ENCODE data around the gene NOP10.

Gene NOP10

GRCh38 chr15:34330279-34330678 lies 12.7 kb downstream of the NOP10 start:
- DNase-seq = no peak

GRCh38 chr15:34329006-34329405 lies 13.9 kb downstream of the NOP10 start:
- DNase-seq = no peak

GRCh38 chr15:34327906-34328305 lies 15.0 kb downstream of the NOP10 start:
- no peak for DNase-seq

DNA sequence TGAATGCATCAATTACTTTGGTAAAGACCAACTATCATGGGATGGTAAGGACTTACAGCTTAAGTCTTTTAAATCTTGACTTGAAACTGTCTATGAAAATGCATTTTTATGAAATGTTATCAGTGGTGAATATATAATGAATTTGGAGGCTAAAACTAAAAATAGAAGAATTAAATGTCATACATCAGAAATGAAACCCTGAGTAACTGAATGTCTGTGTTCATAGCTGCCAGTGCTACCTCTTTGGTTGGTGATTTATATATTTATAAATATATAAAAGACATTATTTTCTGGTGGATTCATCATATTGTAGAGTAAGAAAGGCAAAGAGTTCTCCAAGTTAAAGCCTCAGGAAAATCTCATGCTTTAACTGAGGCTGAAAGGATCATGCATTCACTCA lies 17.6 kb downstream of the NOP10 start:
- no peak for DNase-seq

GRCh38 chr15:34324933-34325332 lies 18.0 kb downstream of the NOP10 start:
- no peak for DNase-seq

GRCh38 chr15:34323217-34323616 lies 19.7 kb downstream of the NOP10 start:
- DNase-seq = no peak

DNA sequence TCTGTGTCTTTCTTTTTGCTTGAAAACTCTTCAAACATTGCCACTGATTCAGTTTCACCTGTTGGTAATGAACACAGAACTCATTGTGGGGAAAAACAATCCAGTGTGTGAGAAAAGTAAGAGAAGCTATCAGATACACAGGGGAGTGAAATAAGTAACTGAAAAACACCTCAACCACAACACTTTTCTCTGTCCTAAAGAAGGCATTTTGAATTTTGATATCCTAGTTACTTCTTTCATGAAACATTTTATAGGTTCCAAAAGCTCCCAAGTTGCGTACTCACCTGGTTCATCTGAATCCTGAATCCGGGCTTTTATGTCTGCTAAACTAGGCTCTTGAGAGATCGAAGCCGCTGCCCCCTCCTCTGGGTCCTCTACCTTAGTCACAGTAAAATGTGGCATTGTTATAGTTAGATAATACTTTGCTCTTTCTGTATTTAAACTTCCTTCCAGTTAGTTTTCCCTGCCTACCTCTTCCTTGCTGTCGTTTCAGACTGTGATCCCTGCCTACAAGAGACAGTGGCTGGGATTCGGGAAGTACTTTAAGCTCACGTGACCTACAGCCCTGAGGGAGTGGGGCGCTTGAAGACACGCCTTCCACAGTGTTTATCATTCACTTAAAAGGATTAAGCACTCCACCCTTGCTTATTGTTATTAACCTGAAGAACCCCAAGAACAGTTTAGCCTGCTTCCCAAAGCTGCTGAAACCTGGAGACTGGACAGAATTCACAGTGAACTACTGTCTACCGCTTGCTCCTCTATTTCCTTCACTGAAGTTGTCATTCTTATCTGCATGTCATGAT lies 24.5 kb downstream of the NOP10 start:
- DNase-seq = no peak

- DNase-seq = no peak
Observed at GRCh38 chr15:34314491-34315490, 28.1 kb downstream of the NOP10 start.

GRCh38 chr15:34311563-34311962 lies 31.4 kb downstream of the NOP10 start:
- no peak for DNase-seq

DNA sequence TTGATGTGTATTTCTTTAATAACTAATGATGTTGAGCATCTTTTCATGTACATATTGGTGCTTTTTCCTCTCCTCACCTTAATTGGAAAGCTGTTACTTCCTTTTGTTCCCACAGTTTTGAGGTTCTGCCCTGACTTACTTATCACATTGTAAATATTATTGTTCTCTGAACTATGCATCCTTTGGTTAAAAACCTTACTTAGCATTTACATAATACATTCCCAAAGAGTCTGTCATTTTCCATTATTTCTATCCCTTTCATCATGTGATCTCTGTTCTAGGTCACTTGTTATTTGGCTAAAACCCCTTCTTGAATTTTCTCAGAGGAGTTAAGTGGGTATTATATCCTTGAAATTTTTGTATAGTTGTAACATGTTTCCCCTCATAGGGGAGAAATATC lies 38.3 kb downstream of the NOP10 start:
- DNase-seq = no peak

DNA sequence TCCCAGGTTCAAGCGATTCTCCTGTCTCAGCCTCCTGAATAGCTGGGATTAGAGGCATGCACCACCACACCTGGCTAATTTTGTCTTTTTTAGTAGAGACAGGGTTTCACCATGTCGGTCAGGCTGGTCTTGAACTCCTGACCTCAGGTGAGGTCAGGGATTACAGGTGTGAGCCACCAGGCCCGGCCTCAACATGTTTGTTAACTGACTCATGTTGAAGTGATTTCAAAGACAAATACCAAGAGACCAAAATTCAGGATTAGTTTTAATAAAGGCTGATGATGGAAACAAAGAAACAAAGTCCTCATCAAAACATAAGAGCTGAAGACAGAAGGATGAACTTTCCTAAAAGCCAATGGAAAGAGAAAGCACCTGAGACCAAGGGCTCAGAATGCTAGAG lies 41.9 kb downstream of the NOP10 start:
- DNase-seq = no peak

DNA sequence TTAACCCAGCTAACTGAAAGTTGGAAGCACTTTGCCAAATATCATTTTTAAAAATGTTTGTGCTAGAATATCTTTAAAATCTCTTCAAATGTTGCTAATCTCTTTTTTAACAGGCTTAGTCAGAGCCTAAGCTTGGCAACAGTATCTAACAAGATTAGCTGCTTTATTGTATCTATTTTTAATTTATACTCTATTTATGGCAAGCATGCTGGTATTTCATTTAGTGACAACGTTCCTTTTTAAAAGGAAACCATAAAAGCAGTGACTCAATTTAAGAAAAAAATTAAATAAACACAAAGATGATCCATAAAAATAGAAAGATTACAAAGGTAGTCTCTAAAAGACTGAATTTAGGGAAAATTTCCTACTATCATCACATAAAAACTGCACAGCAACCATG lies 45.9 kb downstream of the NOP10 start:
- no peak for DNase-seq

- no peak for DNase-seq
Observed at GRCh38 chr15:34292621-34293020, 50.3 kb downstream of the NOP10 start.
